Activated B cell treated with CpG ODN at 0.5 μM for 24 hours (primary cell): ENCODE data around the gene PAM16. TPM values are rescaled to one million over a fixed set of nuclear protein-coding genes. Genes with fewer than 3 reads are reported as not detected.

Source experiments
- ATAC-seq: fragments of 200-7000 bp; cut with Tn5 transposase; one replicate; pipeline ENCODE4 v1.10.0; 2021; ENCODE audit warnings: low read depth, mild to moderate bottlenecking, moderate library complexity
- CTCF ChIA-PET: fragments of 350-600 bp; sonication (Branson Sonifier 250); formaldehyde crosslinking; loops from one replicate; lab custom pipeline; 2021; ENCODE audit warnings: antibody characterized with exemption; lab: Charles Lee
- POLR2A ChIA-PET: fragments of 350-600 bp; sonication (Branson Sonifier 250); formaldehyde crosslinking; loops from one replicate; lab custom pipeline; 2021; ENCODE audit warnings: antibody characterized with exemption; lab: Charles Lee
- DNase-seq: peaks from one replicate; pipeline ENCODE4 v3.0.0; 2022
- H3K27ac Mint-ChIP-seq: one replicate; pipeline ENCODE4 v1.8.0; 2020; ENCODE audit warnings: mixed read lengths
- H3K27me3 Mint-ChIP-seq: one replicate; pipeline ENCODE4 v1.8.0; 2021; ENCODE audit warnings: mixed read lengths
- H3K36me3 Mint-ChIP-seq: one replicate; pipeline ENCODE4 v1.8.0; 2021; ENCODE audit warnings: low read depth, mixed read lengths
- H3K4me1 Mint-ChIP-seq: one replicate; pipeline ENCODE4 v1.8.0; 2021; ENCODE audit warnings: mixed read lengths
- H3K4me3 Mint-ChIP-seq: one replicate; pipeline ENCODE4 v1.8.0; 2020; ENCODE audit warnings: mild to moderate bottlenecking, mixed read lengths
- H3K9me3 Mint-ChIP-seq: one replicate; pipeline ENCODE4 v1.8.0; 2020; ENCODE audit warnings: mixed read lengths
- intact Hi-C: fragments of 100-400 bp; cut with micrococcal nuclease; formaldehyde crosslinking; loops from one replicate; pipeline ENCODE4 v1.15.1; 2024
- total RNA-seq: library from RNA; stranded (reverse); gene quantifications from 2 replicates; pipeline ENCODE4 v1.2.3, GENCODE V29; 2022
- TF ChIP-seq, protein P1 (sequence below): fragments of 200-600 bp; IDR thresholded peaks from one replicate; pipeline ENCODE4 v1.8.0; 2022; ENCODE audit warnings: antibody characterized with exemption, mild to moderate bottlenecking

The PAM16 gene
- total RNA-seq, 1 donor from 2014 or later = 58.1 TPM

DNA sequence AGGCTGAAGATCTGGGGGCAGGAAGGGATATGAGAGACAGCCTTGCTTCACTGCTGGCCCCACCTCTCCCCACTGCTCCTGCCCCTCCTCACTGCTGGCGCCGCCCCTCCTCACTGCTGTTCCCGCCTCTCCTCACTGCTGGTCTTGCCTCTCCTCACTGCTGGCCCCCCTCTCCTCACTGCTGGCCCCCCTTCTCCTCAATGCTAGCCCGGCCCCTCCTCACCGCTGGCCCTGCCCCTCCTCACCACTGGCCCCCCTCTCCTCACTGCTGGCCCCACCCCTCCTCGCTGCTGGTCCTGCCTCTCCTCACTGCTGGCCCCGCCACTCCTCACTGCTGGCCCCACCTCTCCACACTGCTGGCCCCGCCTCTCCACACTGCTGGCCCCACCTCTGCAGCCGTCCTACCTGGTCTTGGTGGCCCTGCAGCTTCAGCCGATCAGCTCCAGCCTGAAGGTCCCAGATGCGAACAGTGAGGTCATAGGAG is 9.5 kb upstream of the PAM16 start:
- ChIA-PET CTCF (interaction anchor here (3.0 kb wide), 1 partner anchor 42 kb away, joined by 43 read pairs; no protein-coding TSS in a partner anchor), POLR2A (interaction anchor here (1.2 kb wide), 1 partner anchor 115 kb away, joined by 3 read pairs; the partner anchor contains the start of gene HMOX2)
- ATAC-seq (no peak), DNase-seq (no peak)
- Mint-ChIP-seq H3K27me3 (no peaks in the 10 kb centered on the region), H3K4me1 (peaks cover 29% of the 10 kb centered on the region), H3K36me3 (peaks cover 45% of the 10 kb centered on the region), H3K27ac (no peak overlapping the region), H3K4me3 (no peak overlapping the region), H3K9me3 (no peaks in the 10 kb centered on the region)
- TF ChIP-seq, protein P1, sequence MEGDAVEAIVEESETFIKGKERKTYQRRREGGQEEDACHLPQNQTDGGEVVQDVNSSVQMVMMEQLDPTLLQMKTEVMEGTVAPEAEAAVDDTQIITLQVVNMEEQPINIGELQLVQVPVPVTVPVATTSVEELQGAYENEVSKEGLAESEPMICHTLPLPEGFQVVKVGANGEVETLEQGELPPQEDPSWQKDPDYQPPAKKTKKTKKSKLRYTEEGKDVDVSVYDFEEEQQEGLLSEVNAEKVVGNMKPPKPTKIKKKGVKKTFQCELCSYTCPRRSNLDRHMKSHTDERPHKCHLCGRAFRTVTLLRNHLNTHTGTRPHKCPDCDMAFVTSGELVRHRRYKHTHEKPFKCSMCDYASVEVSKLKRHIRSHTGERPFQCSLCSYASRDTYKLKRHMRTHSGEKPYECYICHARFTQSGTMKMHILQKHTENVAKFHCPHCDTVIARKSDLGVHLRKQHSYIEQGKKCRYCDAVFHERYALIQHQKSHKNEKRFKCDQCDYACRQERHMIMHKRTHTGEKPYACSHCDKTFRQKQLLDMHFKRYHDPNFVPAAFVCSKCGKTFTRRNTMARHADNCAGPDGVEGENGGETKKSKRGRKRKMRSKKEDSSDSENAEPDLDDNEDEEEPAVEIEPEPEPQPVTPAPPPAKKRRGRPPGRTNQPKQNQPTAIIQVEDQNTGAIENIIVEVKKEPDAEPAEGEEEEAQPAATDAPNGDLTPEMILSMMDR = no peak
- intact Hi-C loops = no loop called here

DNA sequence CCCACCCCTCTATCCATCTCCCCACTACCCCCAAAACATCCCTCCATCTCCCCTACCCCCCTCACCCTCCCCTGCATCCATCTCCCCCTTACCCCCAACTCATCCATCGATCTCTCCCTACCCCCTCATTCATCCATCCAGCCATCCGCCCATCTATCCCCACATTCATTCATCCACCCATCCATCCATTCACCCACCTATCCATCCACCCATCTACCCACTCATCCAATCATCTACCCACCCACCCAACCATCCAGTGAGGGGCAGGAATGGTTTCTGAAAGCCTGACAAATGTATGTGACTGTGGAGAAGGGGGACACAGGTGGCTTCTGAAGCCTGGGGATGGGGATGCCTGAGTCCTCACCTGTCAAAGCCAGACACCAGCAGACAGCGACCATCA is 8.8 kb upstream of the PAM16 start:
- DNase-seq = no peak
- CTCF ChIA-PET = interaction anchor here (0.9 to 3.0 kb wide), 3 partner anchors 40 to 594 kb away, joined by 3 to 43 read pairs (median 7); no protein-coding TSS in a partner anchor

DNA sequence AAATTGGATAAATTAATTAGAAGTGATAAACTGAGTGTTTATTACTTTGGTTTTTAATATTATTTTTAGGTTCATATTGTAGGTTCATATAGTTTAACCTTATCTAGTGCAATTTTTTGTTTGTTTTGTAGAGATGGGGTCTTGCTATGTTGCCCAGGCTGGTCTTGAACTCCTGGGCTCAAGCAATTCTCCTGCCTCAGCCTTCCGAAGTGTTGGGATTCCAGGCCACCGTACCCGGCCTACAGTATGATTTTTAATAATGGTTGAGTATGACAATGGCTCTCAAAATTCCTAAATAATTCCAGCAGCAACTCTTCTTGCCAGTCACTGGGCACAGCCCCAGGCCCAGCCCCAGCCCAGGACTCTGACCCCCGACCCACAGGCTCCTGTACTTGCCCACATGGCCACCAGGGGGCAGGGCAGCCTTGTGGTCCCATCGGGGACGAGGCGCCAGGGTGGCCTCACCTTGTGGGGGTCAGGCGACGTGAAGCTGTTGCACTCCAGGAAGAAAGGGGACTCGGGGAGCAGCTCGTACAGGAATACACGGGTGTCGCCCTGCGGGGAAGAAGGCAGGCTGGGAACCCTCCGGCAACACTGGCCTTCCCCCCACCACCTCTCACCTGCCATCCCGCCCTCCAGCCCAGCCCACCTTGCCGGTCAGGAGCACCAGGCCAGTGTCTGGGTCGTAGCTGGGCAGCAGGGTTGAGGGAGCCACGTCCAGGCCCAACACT is 7.9 kb upstream of the PAM16 start:
- ChIA-PET POLR2A (interaction anchor here (0.9 kb wide), 1 partner anchor 44 kb away, joined by 3 read pairs; no protein-coding TSS in a partner anchor), CTCF (interaction anchor here (0.6 to 3.0 kb wide), 4 partner anchors 18 to 595 kb away, joined by 3 to 43 read pairs (median 5); no protein-coding TSS in a partner anchor)
- Mint-ChIP-seq H3K36me3 (peaks cover 50% of the 10 kb centered on the region), H3K4me3 (no peak overlapping the region), H3K27ac (no peak overlapping the region), H3K9me3 (no peaks in the 10 kb centered on the region), H3K27me3 (no peaks in the 10 kb centered on the region), H3K4me1 (peaks cover 13% of the 10 kb centered on the region)
- DNase-seq (peak; percentile 68), ATAC-seq (peak; percentile 83)
- intact Hi-C loops = loop anchor here (1.0 kb wide), 4 partner anchors 43 to 597 kb away; partner anchors contain the start of gene DNAJA3
- TF ChIP-seq, protein P1 = peak; percentile 56

More for the DNA sequence above, 8.8 kb upstream of the PAM16 start:
- Mint-ChIP-seq H3K4me3 (no peak overlapping the region), H3K27me3 (no peaks in the 10 kb centered on the region), H3K27ac (no peak overlapping the region), H3K4me1 (peaks cover 23% of the 10 kb centered on the region), H3K36me3 (peaks cover 48% of the 10 kb centered on the region), H3K9me3 (no peaks in the 10 kb centered on the region)
- TF ChIP-seq, protein P1 = no peak
- POLR2A ChIA-PET = interaction anchor here (0.9 kb wide), 1 partner anchor 43 kb away, joined by 3 read pairs; no protein-coding TSS in a partner anchor
- no peak for ATAC-seq
- intact Hi-C loops = loop anchor here (1.0 kb wide), 4 partner anchors 42 to 596 kb away; partner anchors contain the start of gene DNAJA3

DNA sequence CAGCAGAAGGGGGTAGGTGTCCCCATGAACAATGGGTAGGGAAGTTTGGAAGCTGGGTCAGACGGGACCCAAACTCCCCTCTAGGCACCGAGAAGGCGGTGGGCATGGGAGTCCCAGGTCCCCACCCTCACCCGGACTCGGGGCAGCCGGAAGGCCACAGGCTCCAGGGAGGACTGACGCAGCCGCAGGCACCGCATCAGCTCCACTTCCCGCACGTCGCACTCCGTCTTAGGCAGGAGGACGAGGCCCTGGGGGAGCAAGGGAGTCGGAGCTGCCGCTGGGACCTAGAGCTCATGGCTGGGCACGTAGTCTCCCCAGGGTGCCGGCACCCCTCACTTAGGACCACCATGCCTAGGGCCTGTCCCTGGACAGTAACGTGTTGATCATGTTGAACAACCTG is 7.1 kb upstream of the PAM16 start:
- intact Hi-C loops = no loop called here
- H3K9me3 Mint-ChIP-seq = no peaks in the 10 kb centered on the region
- H3K4me1 Mint-ChIP-seq = peaks cover 9% of the 10 kb centered on the region
- TF ChIP-seq, protein P1 = no peak
- ChIA-PET POLR2A (no interaction called here), CTCF (interaction anchor here (3.0 kb wide), 1 partner anchor 44 kb away, joined by 43 read pairs; no protein-coding TSS in a partner anchor)
- H3K4me3 Mint-ChIP-seq = no peak overlapping the region
- ATAC-seq (no peak), DNase-seq (no peak)
- no peak overlapping the region for H3K27ac Mint-ChIP-seq
- H3K36me3 Mint-ChIP-seq = peaks cover 46% of the 10 kb centered on the region
- H3K27me3 Mint-ChIP-seq = no peaks in the 10 kb centered on the region

DNA sequence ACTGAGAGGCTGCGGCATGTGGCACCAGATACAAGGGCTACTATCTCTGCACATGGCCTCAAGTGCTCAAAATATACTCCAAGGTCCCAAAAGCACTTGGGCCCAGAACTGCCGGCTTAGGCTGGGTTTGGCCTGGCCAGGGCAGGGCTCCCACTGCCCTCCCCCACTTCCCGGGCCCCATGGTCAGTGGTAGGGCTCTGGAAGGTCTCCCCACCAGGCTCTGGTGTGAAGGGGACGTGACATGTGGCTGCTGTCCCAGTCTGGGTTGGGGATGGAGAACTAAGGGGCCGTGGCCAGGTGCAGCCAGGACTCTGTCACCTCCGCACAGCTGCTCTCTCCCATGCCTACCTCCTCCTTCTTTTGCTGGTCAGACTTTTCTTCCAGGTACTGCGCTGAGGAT is 5.7 kb upstream of the PAM16 start:
- ChIA-PET CTCF (no interaction called here), POLR2A (no interaction called here)
- no peak for DNase-seq
- H3K9me3 Mint-ChIP-seq = no peaks in the 10 kb centered on the region
- peaks cover 36% of the 10 kb centered on the region for H3K36me3 Mint-ChIP-seq
- no peaks in the 10 kb centered on the region for H3K27me3 Mint-ChIP-seq
- H3K4me3 Mint-ChIP-seq = no peak overlapping the region
- H3K27ac Mint-ChIP-seq = no peak overlapping the region
- peaks cover 1% of the 10 kb centered on the region for H3K4me1 Mint-ChIP-seq
- TF ChIP-seq, protein P1 = no peak
- ATAC-seq = no peak
- intact Hi-C loops = no loop called here
